Hindlimb muscle (tissue), 1 donor: ENCODE results near the gene CTPS1. TPM values are rescaled to one million over a fixed set of nuclear protein-coding genes. Genes with fewer than 3 reads are reported as not detected.

Experiments
- DNase-seq: peaks from one replicate; pipeline ENCODE4 v3.0.0-alpha.2; 2013
- polyA plus RNA-seq: library from polyadenylated mRNA; unstranded; fragments of 120-200 nt; gene quantifications from one replicate; pipeline ENCODE4 v1.2.1, GENCODE V29; 2013; ENCODE audit not compliant: insufficient read length

CTPS1 gene
- polyA plus RNA-seq, 1 donor: 15.7 TPM

DNA sequence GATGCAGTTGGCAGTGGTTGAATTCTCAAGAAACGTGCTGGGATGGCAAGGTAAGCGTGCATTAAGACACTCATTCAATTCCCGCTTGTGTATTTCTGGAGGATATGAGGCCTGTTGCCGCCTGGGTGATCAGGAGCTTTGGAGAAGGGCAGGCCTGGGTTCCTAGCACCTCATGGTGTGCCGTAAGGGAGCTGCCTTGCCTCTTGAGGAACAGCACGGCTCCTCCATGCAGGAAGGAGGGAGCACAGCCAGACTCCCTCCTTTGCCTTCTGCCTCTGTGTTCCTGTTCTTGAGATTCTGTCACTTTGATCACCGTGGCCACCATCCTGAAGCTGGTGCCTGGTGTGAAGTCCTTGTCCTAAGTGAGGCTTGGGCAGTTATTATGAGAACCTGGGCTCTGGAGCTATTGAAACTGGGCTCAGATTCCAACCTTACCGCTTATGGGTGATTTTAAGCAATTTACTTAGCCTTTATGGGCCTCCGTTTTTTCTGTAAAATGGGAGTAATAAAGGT, 23.7 kb downstream of the CTPS1 start:
- DNase-seq: no peak

DNA sequence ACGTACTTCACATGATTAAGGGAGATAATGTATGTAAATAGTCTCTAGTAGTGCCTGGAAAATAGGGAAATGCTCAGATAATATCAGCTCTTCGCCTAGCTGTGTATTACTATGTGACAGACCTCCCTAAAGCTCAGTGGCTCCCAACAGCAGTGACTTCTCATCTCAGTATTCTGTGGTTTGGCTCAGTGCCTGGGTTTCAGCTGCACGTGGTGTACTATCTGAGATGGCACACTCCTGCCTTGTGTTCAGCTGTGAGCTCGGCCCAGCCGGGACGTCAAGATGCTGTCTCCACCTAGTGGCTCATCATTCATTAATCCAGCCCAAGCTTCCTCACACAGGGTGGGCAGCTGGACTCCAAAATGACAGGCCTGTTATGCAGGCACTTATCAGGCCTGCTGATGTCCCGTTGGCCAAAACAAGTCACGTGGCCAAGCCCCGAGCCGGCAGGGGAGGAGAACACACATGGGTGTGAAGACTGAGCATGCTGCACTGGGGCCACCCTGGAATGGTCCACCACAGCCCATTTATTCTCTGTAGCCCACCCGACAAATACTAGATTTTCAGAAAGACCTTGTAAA, 24.2 kb downstream of the CTPS1 start:
- DNase-seq: peak; percentile 87

DNA sequence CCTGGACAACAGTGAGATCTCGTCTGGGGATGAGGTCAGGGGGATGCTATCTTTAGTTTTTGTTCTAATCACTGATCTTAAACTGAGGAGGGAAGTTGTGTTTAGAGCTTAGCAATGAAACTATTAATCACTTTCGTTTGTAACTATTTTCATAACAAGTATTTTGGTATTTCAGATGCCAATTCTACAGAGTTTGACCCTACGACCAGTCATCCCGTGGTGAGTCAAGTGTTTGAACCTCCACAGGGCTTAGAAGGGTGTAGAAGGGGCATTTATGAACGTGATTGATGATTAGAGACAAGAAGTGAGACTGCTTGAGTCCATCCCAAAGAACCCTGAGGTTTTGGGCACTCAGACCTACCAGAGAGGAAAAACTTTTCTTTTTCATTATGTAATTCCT, 26.4 kb downstream of the CTPS1 start:
- no peak for DNase-seq

DNA sequence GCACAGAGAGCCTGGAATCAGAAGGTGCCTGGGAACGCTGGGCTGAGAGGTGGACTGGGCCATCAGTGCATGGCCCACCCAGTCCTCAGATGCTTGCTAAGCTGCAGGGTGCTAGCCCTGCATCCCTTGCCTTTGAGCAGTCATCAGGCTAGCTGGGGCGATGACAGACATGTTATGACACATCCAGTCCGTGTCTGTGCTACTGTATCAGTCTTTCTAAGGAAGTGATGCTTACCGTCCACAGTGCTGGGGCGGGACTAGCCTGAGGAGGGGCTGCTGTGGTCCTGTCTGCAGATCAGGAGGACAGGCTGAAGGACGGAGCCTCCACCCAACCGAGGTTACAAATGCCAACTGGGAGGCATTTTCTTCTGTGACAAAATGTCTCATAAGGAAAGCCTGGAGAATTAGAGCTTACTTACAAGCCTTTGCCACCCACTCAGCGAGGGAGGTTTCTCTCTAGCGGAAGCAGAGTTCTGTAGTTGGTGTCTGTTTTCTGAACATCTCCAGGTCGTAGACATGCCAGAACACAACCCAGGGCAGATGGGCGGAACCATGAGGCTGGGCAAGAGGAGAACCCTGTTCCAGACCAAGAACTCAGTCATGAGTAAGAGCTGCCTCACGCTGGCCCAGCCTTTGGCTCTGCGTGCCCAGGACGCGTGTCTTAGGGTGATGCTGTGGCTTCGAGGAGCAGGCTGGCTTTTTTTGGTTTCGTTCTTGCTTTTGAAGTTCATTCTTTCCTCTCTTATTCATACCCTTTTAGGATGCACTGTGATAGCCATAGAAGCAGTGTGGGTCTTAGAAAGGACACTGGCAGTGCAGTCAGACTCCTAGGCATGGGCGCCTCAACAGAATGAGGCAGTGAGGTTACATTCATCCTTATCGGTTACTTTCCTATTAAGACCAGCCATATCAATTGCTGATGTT, 27.7 kb downstream of the CTPS1 start:
- DNase-seq: no peak

DNA sequence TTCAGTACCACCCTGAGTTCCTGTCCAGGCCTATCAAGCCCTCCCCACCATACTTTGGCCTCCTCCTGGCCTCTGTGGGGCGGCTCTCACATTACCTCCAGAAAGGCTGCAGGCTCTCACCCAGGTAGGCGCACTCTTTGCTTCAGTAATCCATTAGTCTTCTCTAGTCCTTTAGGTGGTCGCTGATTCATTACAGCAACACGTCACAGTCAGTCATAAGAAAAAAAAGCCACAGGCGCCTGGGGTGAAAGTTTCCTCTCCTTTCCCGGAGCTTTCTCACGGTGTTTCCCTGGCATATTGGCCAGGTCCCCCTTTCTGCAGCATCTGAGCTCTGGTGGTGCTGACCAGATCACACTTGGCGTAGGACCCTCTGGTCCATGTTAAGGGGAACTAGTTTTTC, 30.0 kb downstream of the CTPS1 start:
- DNase-seq: no peak

DNA sequence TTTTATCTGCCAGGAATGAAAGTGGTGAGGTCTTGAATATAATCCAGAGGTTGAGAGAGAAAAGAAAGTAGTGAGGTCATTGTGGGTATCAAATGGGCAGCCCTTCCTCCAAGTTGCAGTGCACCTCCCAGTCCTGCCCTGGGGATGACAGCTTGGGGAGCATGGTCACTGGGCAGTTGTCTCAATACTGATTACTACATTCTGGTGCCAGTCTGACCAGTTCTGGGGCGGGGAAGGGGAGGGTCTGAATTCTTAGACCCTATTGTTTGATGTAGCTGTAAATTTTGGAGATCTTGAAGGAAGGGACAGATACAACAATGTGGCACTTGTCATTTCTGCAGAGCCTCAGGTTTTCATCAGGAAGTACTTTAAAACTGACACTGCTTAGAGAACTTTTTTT, 30.8 kb downstream of the CTPS1 start:
- no peak for DNase-seq

DNA sequence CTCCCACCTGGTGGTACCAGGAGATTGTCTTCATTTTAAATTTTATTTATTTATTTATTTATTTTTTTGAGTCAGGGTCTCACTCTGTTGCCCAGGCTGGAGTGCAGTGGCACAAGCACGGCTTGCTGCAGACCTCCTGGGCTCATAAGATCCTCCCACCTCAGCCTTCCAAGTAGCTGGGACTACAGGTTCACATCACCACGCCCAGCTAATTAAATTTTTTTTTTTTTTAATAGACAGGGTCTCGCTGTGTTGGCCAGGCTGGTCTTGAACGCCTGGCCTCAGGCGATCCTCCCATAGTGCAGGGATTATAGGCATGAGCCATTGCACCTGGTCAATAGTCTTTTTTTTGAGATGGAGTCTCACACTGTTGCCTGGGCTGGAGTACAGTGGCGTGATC, 33.5 kb downstream of the CTPS1 start:
- DNase-seq: no peak

DNA sequence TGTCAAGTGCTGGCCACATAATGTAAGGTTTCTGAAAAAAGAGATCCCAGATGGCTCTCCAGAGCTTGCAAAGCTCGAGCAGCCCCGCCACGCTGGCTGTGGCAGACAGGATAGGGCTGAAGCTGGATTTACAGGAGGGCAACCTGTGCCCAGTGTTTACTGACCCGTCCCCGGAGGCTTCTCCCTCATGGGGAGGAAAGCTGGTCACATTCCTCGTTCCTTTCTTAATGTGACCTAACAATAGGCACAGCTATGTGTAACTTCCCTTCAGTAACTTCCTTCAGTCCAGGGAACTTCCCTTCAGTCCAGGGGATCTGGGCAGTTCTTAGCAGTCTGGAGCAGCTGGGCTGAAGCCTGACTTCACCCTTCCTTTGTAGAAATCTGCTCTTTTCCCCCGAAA, 34.3 kb downstream of the CTPS1 start:
- DNase-seq: no peak

DNA sequence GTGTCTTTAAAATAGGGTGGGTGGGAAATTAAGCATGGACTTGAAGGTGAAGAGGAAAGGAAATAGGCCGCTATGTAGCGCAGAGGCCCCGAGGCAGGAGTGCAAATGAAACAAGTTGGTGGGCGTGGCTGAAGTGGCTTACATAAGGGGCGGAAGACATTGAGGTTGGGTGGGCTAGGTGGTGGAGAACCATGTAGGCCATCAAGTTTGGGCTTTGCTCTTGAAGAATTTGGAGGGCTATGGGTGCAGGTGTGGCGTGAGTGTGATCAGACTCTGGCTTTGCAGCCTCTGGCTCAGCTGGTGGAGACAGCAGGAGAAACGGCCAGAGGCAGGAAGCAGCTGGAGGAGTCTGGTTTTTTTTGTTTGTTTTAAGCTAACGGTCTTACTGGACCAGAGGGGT, 35.4 kb downstream of the CTPS1 start:
- no peak for DNase-seq

DNA sequence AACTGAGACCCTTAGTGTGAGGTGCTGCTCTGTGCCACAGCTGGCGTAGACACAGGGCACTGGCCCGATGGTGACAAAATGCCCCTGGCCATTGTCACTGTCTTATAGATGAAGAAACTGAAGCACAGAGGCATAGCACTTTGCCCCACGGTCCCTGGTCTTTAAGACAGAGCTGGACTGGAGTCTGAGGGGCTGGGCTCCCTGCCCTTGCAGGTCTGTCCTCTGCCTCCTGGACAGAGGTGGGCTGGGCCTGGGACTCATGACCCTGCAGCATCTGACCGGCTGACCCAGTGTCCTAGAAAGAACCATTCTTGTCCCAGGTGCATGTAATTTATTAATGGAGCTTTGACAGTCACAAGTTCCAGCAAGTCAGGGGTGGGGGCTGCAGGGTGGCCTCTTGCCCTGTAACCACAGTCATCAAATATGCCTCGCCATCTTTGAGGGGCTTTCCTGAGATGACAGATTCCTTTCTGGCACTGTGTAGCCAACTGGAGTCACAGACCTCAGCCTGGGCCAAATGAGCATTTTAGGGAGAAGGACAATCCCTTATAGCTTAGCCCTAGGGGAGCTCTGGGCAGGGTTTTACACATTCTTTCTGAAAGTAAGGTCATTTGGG, 35.9 kb downstream of the CTPS1 start:
- no peak for DNase-seq

DNA sequence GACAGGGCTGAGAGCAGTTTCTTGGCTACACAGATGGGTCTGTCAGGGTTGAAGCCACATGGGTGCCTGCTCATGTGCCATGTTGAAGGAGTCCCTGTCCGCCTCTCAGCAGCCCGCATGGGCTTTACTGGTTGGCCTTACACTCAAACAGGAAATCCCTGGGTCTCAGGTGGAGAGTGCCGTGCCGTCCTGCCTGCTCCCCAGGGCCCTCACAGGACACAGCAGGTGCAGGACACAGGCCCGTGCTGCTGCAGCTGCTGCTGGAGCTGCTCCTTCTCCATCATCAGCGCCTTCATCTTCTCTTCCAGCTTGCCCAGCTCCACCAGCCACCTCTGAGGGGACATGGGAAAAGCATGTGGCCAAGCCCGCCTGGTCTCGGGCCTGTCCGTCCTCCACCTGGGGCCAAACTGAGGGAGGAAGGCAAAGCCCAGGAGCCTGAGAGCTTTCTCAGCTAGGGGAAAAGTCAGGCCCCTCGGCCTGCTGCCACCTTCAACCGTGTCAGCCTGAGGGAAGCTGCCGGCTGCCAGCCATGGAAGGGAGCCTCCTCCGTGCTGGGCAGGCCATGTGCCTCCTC, 36.5 kb downstream of the CTPS1 start:
- no peak for DNase-seq

DNA sequence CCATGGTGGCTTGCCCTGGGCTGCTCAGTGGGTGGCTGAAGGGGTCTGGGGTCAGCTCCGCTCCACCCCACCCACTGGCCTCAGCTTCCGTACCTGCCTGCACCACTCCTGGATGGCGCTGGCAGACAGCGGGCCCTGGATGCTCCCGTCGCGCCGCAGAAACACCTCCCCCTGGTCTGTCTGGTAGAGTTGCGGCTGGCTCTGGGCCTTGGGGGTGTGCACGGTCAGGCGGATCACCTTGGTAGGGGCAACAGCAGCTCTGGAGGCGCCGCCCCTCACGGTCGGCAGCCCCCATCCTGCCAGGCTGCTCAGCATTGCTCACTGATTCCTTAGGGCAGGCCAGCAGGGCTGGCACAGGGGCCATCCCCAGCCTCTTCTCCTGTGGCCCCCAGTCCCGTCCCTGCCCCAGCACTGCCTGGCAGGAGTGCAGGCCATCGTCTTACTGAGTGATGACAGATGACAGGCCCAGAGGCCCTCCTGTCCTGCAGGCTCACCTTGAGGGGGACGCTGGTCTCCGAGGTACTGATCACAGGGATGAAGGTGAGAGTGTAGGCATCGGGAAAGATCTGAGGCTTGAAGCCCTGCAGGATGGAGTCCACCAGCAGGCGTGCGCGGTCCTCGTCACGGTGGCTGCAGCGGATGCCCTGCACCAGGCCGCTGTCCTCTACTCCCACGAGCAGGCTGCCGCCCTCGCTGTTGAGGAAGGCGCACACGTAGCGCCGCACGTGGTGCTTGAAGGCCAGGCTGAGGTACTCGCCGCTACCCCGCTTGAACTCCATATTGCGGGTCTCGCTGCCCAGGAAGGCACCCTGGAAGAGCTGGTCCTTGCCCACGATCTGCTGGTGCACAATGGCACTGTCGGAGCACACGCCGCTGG, 37.9 kb downstream of the CTPS1 start:
- DNase-seq: no peak

DNA sequence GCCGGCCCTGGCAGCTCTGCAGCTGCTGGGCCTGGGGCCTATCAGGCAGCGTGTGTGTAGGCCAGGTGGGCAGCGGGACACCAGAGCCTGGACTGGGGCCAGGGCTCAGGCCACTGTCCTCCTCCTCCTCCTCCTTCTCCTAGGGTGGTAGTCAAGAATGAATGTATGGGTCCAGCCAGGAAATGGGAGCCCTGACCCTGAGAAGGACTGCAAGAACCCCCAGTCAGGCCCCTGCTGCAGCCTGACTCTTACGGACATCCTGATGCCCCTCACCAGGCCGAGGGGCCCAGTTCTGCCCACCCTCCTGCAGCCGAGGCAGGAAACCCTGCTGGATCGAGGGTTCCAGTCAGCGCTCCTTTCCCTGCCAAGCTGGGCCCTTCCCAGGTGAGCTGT, 38.5 kb downstream of the CTPS1 start:
- no peak for DNase-seq

DNA sequence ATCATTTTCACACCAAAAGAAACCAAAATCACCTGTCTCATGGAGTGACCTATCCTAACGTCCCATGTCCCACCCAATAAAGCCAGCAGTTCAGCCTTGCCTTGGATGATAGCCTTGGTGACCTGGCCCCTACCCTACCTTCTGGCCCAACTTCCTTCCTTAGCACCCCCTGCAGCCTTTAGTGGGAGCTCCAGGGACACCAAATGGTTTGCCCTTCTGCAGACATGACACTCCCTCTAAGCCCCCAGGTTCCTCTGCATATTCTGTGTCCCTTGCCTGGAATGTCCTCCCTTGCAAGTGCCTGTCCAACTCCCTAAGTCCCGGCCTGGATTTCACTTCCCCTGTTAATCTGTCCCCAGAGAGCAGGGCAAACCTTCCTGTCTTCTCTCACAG, 39.9 kb downstream of the CTPS1 start:
- DNase-seq: no peak

DNA sequence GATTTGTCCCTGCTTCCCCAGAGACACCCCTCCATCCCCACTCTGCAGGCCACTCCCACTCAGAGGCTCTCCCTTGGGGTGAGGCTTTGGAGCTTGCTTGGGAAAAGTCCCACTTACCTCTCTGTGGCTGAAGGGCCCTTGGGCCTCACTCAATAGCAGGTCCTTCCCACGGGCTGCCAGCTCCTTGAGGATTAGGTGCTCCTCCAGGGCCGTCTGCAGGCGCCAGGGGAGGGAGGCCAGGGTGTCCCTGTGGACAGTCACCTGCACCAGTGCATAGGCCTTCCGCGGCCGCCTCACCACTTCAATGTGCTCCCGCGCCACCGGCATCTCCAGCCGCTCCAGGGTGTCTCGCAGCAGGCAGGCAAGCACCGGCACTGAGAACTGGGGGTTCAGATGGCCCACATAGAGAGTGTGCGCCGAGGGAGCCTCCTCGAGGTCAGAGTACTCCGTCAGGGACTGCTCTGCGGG, 40.6 kb downstream of the CTPS1 start:
- DNase-seq: no peak

DNA sequence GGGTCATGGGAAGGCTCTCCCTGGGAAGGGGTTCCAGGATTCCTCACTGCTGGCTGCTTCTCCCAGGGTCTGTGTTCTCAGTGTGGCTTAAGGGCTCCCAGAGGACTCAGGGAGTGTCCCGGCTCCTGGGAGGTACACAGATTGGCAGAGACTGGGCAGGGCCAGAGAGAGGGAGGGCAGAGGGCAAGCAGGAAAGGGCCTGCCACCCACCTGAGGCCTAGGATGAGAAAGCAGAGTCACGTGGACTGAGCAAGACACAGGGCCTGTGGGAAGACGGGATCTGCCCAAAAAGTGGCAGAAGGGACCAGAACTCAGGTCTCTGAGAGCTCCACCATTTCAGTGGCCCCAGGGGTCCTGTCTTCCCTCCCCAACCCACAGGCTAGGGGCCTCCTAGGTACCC, 41.2 kb downstream of the CTPS1 start:
- no peak for DNase-seq

DNA sequence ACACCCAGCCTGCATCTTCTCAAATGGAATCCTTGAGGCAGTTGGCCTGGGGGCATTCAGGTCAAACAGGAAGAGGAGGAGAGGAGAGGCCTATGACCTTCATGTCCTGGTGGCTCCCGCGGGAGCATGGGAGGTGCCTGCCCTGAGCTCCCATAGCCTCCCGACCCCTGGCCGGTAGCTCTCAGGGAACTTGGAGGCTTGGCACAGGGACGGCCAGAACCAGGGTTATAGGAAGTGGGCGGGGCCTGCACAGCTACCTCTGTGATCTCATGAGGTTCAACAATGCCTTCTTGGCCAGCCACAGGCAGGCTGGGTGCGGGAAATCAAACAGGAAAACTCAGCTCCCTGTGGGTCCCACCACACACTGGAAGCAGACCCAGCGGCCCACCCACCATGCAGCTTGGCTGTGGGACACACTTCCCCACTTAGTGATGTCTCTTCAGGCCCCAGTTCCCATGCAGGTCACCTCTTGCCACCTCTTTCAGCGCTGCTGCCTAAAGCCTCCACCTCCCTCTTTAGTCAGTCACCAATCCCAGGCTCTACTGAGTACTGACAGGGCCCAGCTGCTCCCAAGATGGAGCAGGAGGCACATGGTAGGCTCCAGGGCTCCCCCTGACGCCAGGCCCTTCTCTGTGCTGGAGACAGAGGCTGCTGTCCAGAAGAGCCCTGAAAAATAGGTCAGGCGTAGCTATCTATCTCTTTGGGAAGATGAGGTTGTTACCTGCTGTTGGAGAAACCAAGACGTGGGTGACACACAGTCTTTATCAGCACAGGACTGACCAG, 42.2 kb downstream of the CTPS1 start, which contains the start of gene SLFNL1:
SLFNL1 (minus strand) TSS at position 200 of the 783 bp plus-strand sequence. CDS start 1,065 bp downstream, outside the sequence.
- no peak for DNase-seq

DNA sequence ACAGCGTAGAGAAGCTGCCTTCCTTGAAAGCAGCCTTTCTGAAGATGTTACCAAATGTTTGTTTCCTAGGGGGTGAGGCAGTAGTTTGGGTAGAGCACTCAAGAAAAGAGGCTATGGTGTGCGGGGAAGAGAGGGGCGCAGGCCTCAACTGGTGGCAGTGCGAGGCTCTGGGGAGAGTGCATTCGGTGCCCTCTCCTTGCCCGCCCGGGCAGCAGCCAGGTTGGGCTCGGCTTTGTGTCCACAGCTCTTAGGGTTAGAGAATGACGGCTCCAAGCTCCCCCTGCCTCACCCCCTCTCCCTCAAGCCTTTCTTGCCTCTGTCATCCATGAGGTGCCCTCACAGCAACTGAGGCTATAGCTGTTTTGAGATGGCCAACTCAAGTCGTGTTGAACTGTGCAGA, 42.9 kb downstream of the CTPS1 start:
- DNase-seq: no peak

DNA sequence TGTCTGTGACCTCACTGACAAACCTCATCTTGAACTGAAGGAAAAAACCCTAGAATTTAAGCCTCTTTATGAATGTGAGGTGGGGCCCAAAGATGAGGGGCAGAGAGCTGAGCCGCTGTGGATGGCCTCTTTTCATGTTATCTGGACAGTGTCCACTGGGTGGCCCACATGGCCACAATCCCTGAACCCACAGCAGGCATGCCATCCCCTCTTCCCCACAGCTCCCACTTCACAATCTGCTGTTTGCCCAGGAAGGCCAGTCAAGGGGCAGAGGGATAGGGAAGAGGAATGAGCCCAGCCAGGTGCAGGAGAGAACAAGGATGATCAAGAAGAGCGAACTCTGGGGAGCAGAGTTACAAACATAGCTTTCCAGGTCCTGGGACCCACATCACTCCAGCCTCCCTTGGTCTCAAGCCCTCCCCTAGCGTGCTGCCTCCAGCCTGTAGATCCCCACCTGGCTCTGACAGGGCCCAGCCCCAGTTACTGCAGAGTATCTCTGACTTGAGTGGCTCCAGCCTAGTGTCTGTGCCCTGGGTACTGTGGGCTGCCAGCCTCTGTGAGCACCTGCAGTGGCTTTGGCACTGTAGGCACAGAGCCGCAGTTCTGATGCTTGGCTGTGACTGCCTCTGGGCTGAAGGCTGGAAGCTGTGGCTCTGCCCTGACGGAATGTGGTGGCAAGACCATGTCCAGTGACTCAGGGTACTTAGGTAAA, 43.9 kb downstream of the CTPS1 start:
- DNase-seq: no peak

DNA sequence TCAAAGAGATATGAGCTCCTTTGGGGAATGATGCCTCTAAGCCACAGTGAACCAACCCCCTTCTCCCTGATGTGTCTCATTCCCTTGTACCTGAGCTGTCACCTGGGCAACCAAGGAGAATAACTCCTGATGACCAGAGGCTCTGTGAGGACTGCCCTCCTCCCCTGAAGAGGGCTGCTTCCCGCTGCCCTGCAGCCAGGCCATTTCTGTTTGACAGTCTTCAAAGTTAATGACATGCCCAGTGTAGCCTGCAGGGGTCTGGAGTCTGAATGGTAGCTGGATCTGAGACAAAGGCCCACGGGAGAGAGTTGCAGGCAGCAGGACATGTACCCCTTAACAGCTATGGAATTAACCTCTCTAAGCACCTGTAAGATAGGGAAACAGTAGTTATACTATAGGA, 45.5 kb downstream of the CTPS1 start:
- DNase-seq: no peak
